H9 (cell line): ENCODE data around the gene ARG1. TPM values are rescaled to one million over a fixed set of nuclear protein-coding genes. Genes with fewer than 3 reads are reported as not detected.
"Not testable (repeated sequence)": the region's sequence is repeated elsewhere in the genome, so short reads cannot be mapped to it uniquely, and the experiment has no call there.

Experiments used
- DNase-seq: peaks from one replicate; pipeline ENCODE4 v3.0.0-alpha.2; 2017
- H2AFZ ChIP-seq: one replicate; pipeline ENCODE4 v1.6.1; 2013; ENCODE audit warnings: mild to moderate bottlenecking, low read length, control low read depth, moderate library complexity
- H2AK5ac ChIP-seq: 2 replicates; pipeline ENCODE4 v1.6.1; 2013; ENCODE audit warnings: low read length, control low read depth, mixed read lengths; ENCODE audit not compliant: insufficient read length
- H2BK120ac ChIP-seq: one replicate; pipeline ENCODE4 v1.6.1; 2013; ENCODE audit warnings: low read depth, mild to moderate bottlenecking, low read length, control low read depth, inconsistent platforms; ENCODE audit not compliant: poor library complexity, severe bottlenecking
- H2BK12ac ChIP-seq: 2 replicates; pipeline ENCODE4 v1.6.1; 2013; ENCODE audit warnings: low read length, control low read depth, mixed read lengths, low read depth; ENCODE audit not compliant: insufficient read length
- H2BK15ac ChIP-seq: 2 replicates; pipeline ENCODE4 v1.6.1; 2013; ENCODE audit warnings: low read depth, low read length, control low read depth
- H2BK20ac ChIP-seq: one replicate; pipeline ENCODE4 v1.6.1; 2013; ENCODE audit warnings: low read depth, mild to moderate bottlenecking, low read length, control low read depth, inconsistent platforms; ENCODE audit not compliant: poor library complexity, severe bottlenecking
- H2BK5ac ChIP-seq: 2 replicates; pipeline ENCODE4 v1.6.1; 2013; ENCODE audit warnings: low read length, control low read depth, mixed read lengths; ENCODE audit not compliant: insufficient read length
- H3K14ac ChIP-seq: 2 replicates; pipeline ENCODE4 v1.6.1; 2013; ENCODE audit warnings: low read length, control low read depth; ENCODE audit not compliant: insufficient read depth
- H3K18ac ChIP-seq: 2 replicates; pipeline ENCODE4 v1.6.1; 2013; ENCODE audit warnings: low read depth, mild to moderate bottlenecking, mixed read lengths, low read length, control low read depth; ENCODE audit not compliant: insufficient read length
- H3K23ac ChIP-seq: 2 replicates; pipeline ENCODE4 v1.6.1; 2013; ENCODE audit warnings: low read length, control low read depth, mixed read lengths, low read depth; ENCODE audit not compliant: insufficient read length
- H3K23me2 ChIP-seq: 2 replicates; pipeline ENCODE4 v1.6.1; 2013; ENCODE audit warnings: low read depth, mild to moderate bottlenecking, mixed read lengths, low read length, control low read depth; ENCODE audit not compliant: insufficient read length, poor library complexity, severe bottlenecking
- H3K27ac ChIP-seq: 2 replicates; pipeline ENCODE4 v1.5.1; 2013; ENCODE audit warnings: low read length, control low read depth, mixed read lengths, low read depth; ENCODE audit not compliant: insufficient read length
- H3K27me3 ChIP-seq: 2 replicates; pipeline ENCODE4 v1.6.1; 2013; ENCODE audit warnings: low read length, control low read depth, inconsistent platforms; ENCODE audit not compliant: insufficient read depth
- H3K4ac ChIP-seq: 2 replicates; pipeline ENCODE4 v1.6.1; 2013; ENCODE audit warnings: low read depth, mild to moderate bottlenecking, control low read depth, inconsistent platforms, low read length, moderate library complexity
- H3K4me1 ChIP-seq: 2 replicates; pipeline ENCODE4 v1.6.1; 2013; ENCODE audit warnings: low read length, control low read depth, inconsistent platforms; ENCODE audit not compliant: insufficient read depth
- H3K4me2 ChIP-seq: 2 replicates; pipeline ENCODE4 v1.6.1; 2013; ENCODE audit warnings: low read length, control low read depth, mixed read lengths; ENCODE audit not compliant: insufficient read length, insufficient read depth
- H3K56ac ChIP-seq: 2 replicates; pipeline ENCODE4 v1.6.1; 2013; ENCODE audit warnings: low read depth, mild to moderate bottlenecking, mixed read lengths, low read length, control low read depth; ENCODE audit not compliant: insufficient read length
- H3K79me1 ChIP-seq: 2 replicates; pipeline ENCODE4 v1.6.1; 2013; ENCODE audit warnings: low read depth, mild to moderate bottlenecking, moderate library complexity, low read length, control low read depth, inconsistent platforms; ENCODE audit not compliant: insufficient read depth, poor library complexity, severe bottlenecking
- H3K79me2 ChIP-seq: 2 replicates; pipeline ENCODE4 v1.6.1; 2013; ENCODE audit warnings: low read length, control low read depth, inconsistent platforms; ENCODE audit not compliant: insufficient read depth
- H3K9ac ChIP-seq: 2 replicates; pipeline ENCODE4 v1.6.1; 2013; ENCODE audit warnings: low read length, control low read depth, mixed read lengths; ENCODE audit not compliant: insufficient read length; ENCODE audit errors: extremely low read depth
- H3K9me3 ChIP-seq: one replicate; pipeline ENCODE4 v1.6.1; 2013; ENCODE audit warnings: low read depth, low read length, inconsistent platforms; ENCODE audit not compliant: control insufficient read depth
- H3T11ph ChIP-seq: one replicate; pipeline ENCODE4 v1.6.1; 2013; ENCODE audit warnings: mild to moderate bottlenecking, low read length, control low read depth, inconsistent platforms
- H4K20me1 ChIP-seq: one replicate; pipeline ENCODE4 v1.6.1; 2013; ENCODE audit not compliant: control insufficient read depth, insufficient read length, insufficient read depth
- H4K5ac ChIP-seq: 2 replicates; pipeline ENCODE4 v1.6.1; 2013; ENCODE audit warnings: low read depth, mild to moderate bottlenecking, mixed read lengths, low read length, control low read depth; ENCODE audit not compliant: insufficient read length
- H4K8ac ChIP-seq: replicated peaks from 2 replicates; pipeline ENCODE4 v1.6.1; 2013; ENCODE audit warnings: low read length, control low read depth, mixed read lengths, low read depth; ENCODE audit not compliant: insufficient read length
- H4K91ac ChIP-seq: 2 replicates; pipeline ENCODE4 v1.6.1; 2013; ENCODE audit warnings: low read depth, mild to moderate bottlenecking, moderate library complexity, mixed read lengths, low read length, control low read depth; ENCODE audit not compliant: insufficient read length
- H3K27ac Mint-ChIP-seq, 3 experiments: 2 replicates in 2 of 3; 3 replicates in 1 of 3; pipeline ENCODE4 v1.8.0; 2020 to 2021; ENCODE audit warnings: mixed read lengths in 3 of 3, mild to moderate bottlenecking in 1 of 3, moderate library complexity in 1 of 3
- H3K27me3 Mint-ChIP-seq: 2 replicates; pipeline ENCODE4 v1.8.0; 2021; ENCODE audit warnings: low read depth, mild to moderate bottlenecking, moderate library complexity, mixed read lengths
- H3K36me3 Mint-ChIP-seq, 3 experiments: 2 replicates in 2 of 3; 3 replicates in 1 of 3; pipeline ENCODE4 v1.8.0; 2020 to 2021; ENCODE audit warnings: low read depth in 3 of 3, mixed read lengths in 3 of 3; ENCODE audit not compliant: insufficient read depth in 1 of 3
- H3K4me1 Mint-ChIP-seq, 2 experiments: 2 replicates each; pipeline ENCODE4 v1.8.0; 2020; ENCODE audit warnings: mixed read lengths in 2 of 2
- H3K4me3 Mint-ChIP-seq, 2 experiments: 2 replicates in 1 of 2; 3 replicates in 1 of 2; pipeline ENCODE4 v1.8.0; 2020 to 2021; ENCODE audit warnings: mild to moderate bottlenecking in 2 of 2, mixed read lengths in 2 of 2, moderate library complexity in 1 of 2
- H3K9me3 Mint-ChIP-seq, 2 experiments: 2 replicates in 1 of 2; 3 replicates in 1 of 2; pipeline ENCODE4 v1.8.0; 2020; ENCODE audit warnings: mild to moderate bottlenecking in 2 of 2, mixed read lengths in 2 of 2, moderate library complexity in 1 of 2
- WGBS: extraction: QIAGEN DNeasy Blood & Tissue Kit; methylation state at CpG from one replicate; pipeline ENCODE4 v1.1.7; 2013; ENCODE audit warnings: missing lambda C conversion rate, low lambda C conversion rate, mixed read lengths; ENCODE audit not compliant: insufficient read length; ENCODE audit errors: extremely low coverage; 5-methylcytosine and 5-hydroxymethylcytosine counted together
- total RNA-seq: library from RNA; stranded (reverse); gene quantifications from 2 replicates; pipeline ENCODE4 v1.2.1, GENCODE V29; 2021
- TF ChIP-seq, protein P1 (sequence below): fragments of 200-600 bp; sonication (generic); conservative IDR thresholded peaks from 3 replicates; pipeline ENCODE4 v1.8.0; 2021; ENCODE audit warnings: antibody characterized with exemption, mild to moderate bottlenecking

The ARG1 gene
- total RNA-seq, 1 experiment from 2014 or later = not detected

DNA sequence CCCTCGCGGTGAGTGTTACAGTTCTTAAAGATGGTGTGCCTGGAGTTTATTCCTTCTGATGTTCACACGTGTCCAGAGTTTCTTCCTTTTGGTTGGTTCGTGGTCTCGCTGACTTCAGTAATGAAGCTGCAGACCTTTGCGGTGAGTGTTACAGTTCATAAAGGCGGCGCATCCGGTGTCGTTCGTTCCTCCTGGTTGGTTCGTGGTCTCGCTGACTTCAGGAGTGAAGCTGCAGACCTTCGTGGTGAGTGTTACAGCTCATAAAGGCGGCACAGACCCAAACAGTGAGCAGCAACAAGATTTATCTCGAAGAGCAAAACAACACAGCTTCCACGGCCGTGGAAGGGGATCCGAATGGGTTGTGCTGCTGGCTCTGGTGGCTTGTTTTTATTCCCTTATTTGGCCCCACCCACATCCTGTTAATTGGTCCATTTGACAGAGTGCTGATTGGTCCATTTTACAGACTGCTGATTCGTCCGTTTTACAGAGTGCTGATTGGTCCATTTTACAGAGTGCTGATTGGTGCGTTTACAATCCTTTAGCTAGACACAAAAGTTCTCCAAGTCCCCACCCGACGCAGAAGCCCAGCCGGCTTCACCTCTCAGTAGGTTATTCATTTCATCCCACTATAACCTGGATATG, 48.2 kb upstream of the ARG1 start:
- no peak overlapping the region for H3K4me3 Mint-ChIP-seq
- Histone ChIP-seq H2BK20ac (no peak overlapping the region), H3K18ac (no peak overlapping the region), H3K4me2 (no peak overlapping the region), H3K14ac (no peak overlapping the region), H3K9me3 (no peaks in the 10 kb centered on the region), H2BK120ac (no peak overlapping the region), H2BK12ac (no peak overlapping the region), H3K23ac (no peak overlapping the region), H4K5ac (no peak overlapping the region), H4K91ac (no peak overlapping the region), H2BK15ac (no peak overlapping the region), H2AFZ (no peak overlapping the region), H3K23me2 (no peaks in the 10 kb centered on the region), H3K79me1 (no peaks in the 10 kb centered on the region), H3K27me3 (no peaks in the 10 kb centered on the region), H3K56ac (no peak overlapping the region), H3K27ac (no peak overlapping the region), H3T11ph (no peak overlapping the region), H3K9ac (no peak overlapping the region), H3K79me2 (no peaks in the 10 kb centered on the region), H4K20me1 (no peaks in the 10 kb centered on the region), H2AK5ac (no peak overlapping the region), H4K8ac (no peak overlapping the region), H3K4me1 (no peaks in the 10 kb centered on the region), H2BK5ac (no peak overlapping the region), H3K4ac (no peak overlapping the region)
- H3K4me1 Mint-ChIP-seq = no peaks in the 10 kb centered on the region
- no peak for DNase-seq
- H3K36me3 Mint-ChIP-seq = peaks cover 0 to 3% (median 3%) of the 10 kb centered on the region in 3 experiments; a peak in 4 of 7 replicates
- H3K9me3 Mint-ChIP-seq = peaks cover 5 to 11% of the 10 kb centered on the region in 2 experiments; a peak in 4 of 5 replicates
- H3K27me3 Mint-ChIP-seq = no peaks in the 10 kb centered on the region
- WGBS = no CpG with 5 or more reads among the region's 25 CpGs
- TF ChIP-seq, protein P1, sequence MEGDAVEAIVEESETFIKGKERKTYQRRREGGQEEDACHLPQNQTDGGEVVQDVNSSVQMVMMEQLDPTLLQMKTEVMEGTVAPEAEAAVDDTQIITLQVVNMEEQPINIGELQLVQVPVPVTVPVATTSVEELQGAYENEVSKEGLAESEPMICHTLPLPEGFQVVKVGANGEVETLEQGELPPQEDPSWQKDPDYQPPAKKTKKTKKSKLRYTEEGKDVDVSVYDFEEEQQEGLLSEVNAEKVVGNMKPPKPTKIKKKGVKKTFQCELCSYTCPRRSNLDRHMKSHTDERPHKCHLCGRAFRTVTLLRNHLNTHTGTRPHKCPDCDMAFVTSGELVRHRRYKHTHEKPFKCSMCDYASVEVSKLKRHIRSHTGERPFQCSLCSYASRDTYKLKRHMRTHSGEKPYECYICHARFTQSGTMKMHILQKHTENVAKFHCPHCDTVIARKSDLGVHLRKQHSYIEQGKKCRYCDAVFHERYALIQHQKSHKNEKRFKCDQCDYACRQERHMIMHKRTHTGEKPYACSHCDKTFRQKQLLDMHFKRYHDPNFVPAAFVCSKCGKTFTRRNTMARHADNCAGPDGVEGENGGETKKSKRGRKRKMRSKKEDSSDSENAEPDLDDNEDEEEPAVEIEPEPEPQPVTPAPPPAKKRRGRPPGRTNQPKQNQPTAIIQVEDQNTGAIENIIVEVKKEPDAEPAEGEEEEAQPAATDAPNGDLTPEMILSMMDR = no peak
- H3K27ac Mint-ChIP-seq = no peak overlapping the region

DNA sequence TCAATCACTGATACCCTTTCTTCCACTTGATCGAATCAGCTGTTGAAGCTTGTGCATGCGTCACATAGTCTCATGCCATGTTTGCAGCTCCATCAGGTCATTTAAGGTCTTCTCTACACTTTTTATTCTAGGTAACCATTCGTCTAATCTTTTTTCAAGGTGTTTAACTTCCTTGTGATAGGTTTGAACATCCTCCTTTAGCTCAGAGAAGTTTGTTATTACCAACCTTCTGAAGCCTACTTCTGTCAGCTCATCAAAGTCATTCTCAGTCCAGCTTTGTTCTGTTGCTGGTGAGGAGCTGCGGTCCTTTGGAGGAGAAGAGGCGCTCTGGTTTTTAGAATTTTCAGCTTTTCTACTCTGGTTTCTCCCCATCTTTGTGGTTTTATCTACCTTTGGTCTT, 42.1 kb upstream of the ARG1 start:
- H2BK20ac ChIP-seq, H3K23me2 ChIP-seq, H3K27ac ChIP-seq, H2BK120ac ChIP-seq, H4K8ac ChIP-seq, H3K4me2 ChIP-seq, H3K4me1 Mint-ChIP-seq, DNase-seq, H3K27me3 Mint-ChIP-seq, H3T11ph ChIP-seq, H3K56ac ChIP-seq, H2BK5ac ChIP-seq, H2BK12ac ChIP-seq, H3K4me3 Mint-ChIP-seq, H2BK15ac ChIP-seq, H3K9me3 ChIP-seq, H3K4me1 ChIP-seq, H3K79me2 ChIP-seq, H3K14ac ChIP-seq, H2AFZ ChIP-seq, H4K91ac ChIP-seq, H3K23ac ChIP-seq, H4K5ac ChIP-seq, H3K79me1 ChIP-seq, H3K27me3 ChIP-seq, H3K4ac ChIP-seq, H3K27ac Mint-ChIP-seq, H3K18ac ChIP-seq, H4K20me1 ChIP-seq, H3K9me3 Mint-ChIP-seq, H3K9ac ChIP-seq, H2AK5ac ChIP-seq: not testable (repeated sequence)
- WGBS = no CpG with 5 or more reads among the region's 5 CpGs
- H3K36me3 Mint-ChIP-seq = peaks cover 0 to 11% (median 6%) of the 10 kb centered on the region in 3 experiments; a peak in 4 of 7 replicates
